Femur (tissue), 1 donor: ENCODE measurements around the gene GMDS.

ENCODE experiments used
- DNase-seq: peaks from one replicate; pipeline ENCODE4 v3.0.0-alpha.2; 2017

The GMDS gene

DNA sequence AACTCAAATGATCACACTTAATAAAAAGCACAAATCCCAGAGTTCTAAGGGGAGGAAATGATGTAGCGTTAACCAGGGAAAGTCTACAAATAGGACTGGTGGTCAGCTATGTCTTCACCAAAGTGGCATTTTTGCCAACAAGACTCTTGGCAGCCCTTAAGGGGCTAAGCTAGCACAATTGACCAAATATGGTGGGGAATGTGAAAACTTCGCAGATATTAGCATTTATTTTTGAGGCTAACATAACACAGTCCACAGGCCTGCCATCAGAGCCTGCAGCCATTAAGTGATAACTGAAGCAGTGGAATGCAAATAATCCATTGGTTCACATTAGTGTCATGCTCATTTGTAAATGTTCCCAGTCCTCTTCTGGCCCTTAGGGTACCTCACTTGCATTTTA is 361.1 kb downstream of the GMDS start:
- no peak for DNase-seq

DNA sequence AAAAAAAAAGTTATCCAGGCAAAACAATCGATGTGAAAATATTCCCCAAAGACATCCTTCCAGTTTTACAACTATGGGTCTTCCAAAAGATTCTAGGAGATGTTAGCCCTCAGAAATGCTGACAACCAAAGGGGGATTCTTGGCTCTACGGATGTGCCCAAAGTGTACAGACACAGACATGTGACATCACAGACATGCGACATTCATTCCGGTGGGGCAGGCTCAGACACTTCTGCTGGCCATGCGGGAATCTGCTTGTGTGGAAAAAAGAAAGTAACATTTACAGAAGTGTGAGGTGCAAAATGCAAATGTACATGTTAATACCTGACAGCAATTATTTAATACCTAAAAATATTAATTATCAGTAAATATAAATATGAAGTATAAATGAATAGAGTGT is 367.1 kb downstream of the GMDS start:
- DNase-seq: no peak

DNA sequence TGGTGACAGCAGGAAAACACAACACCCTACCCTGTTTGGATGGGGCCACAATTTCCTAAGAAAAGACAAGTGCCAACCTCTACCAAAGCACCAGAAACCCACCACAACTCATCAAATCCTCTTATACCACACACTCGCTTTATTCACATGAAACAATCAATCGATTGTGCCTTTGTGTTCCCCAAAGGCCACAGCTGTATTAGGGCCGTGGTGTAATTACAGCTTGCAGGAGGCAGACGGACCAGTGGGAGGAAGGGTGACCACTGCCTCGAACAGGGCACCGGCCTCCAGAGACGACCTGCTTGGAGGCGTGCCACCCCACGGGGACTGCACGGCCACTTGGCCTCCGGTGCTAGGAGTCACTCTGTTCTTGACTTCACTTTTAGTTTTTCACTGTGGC is 371.6 kb downstream of the GMDS start:
- no peak for DNase-seq

DNA sequence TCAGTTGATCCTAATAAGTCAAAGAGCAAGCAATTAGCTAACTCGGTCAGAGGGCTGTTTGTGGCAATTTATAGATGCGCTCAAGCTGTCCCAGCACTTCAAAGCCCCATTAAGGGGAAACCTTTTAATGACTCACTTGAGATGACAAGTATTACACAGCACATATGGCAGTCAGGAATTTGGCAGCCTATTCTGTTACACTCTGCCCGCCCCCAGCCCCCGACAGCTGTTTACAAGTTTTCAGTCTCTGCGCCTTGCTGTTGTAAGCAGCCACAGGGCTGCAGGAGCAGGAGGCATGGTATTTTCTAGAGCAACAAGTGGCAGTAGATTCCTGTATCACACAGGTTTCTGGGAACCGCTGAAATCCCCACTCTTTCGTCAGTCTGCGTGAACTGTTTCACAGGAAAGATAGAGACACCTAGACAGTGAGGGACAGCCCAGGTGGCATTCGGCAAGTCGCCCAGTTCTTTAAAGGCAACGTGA is 372.7 kb downstream of the GMDS start:
- peak; percentile 67 for DNase-seq

DNA sequence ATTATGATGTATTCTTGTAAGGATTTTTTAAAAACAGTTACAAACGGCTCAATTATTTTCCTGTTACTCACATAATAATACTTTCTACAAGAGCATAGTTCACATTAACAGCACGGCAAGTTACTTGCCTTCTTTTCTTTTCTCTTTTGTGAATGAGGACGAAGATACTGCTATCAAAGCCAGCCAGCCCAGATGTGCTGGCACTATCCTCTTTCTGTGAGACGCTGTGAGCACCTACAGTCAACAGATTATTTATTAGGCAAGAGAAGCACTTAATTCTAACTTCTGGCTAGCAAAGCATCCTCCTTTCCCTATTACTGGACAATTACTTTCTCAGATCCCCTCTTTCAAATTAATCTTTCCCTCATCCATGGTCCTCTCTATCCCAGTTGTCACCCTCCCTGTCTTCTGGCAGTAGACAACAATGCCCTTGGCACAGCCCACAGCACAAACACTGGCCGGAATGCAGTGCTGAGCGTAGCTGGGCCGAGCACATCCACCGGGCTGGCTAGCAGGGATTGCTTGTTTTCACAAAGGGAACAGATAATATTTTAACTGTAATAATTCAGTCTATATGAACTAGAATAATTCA is 373.6 kb downstream of the GMDS start:
- peak; percentile 48 for DNase-seq

DNA sequence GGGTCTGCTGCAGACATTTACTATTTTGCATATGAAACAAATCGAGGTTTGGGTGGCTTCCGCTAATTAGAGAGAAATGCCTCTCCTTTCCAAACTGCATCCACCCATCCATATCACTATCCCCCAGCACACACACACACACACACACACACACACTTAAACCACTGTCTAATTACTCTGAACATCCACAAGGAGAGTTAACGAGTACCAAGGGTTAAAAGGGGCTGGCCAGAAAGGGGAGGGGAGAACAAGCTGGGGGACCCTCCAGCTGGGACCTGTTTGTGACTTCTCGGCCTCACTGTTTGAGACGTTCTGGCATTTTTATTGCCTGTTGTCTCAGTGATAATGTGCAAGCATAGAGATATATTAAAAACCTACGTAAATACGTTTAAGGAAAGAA is 374.5 kb downstream of the GMDS start:
- DNase-seq: no peak

DNA sequence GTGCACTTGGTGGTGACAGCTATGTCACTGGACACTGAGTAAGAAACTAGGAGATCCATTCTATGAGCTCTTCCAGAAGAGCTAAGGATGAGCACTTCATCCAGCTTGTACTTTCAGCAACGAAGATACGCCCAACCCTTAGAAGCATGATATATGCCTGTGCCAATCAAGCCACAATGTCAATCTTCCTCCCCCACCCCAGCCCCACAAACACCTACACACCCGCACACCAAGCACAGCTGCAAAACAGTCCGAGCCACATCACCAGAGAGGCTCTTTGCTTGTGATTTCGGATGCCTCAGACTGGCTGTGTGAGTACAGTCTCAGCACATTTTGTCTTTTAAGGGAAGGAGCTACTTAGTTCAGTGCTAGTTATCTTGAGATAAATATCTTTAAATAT is 375.2 kb downstream of the GMDS start:
- DNase-seq: no peak

DNA sequence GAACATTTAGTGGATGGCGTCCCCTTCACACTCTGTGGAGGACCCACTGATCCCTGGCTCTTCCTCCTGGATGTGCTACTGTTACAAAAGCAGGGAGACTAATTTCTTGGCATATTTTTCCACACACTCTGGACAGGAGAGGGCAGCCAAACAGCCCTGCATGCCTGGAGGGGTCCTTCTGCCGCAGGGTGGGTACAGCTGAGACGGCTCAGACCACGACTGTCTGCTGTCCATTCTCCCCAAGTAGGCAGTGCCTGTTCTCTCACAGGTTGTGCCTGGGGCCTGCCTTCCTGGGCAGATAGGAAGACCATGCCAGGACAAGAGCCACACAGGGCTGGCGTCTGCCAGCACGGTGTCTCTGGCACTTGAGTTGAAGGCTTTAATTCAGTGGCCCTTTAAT is 375.6 kb downstream of the GMDS start:
- no peak for DNase-seq

DNA sequence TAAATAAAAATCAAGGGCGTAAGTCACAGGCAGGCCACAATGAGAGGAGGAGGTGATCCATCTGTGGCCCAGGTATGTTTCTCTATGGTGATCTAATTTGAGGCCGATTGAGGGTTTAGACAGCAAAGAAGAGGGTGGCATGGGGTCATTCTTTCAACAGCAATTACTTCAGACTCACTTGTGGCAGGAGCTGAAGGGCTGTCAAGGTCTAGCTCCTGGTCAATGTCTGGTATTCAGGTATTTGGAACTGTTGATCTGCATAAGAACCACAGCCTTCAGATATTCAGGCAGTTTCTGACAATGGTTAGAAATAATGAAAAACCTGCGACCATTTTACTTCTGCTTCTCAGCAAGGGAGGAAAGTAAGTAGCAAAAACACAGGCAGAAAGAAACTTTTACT is 376.1 kb downstream of the GMDS start:
- DNase-seq: no peak

DNA sequence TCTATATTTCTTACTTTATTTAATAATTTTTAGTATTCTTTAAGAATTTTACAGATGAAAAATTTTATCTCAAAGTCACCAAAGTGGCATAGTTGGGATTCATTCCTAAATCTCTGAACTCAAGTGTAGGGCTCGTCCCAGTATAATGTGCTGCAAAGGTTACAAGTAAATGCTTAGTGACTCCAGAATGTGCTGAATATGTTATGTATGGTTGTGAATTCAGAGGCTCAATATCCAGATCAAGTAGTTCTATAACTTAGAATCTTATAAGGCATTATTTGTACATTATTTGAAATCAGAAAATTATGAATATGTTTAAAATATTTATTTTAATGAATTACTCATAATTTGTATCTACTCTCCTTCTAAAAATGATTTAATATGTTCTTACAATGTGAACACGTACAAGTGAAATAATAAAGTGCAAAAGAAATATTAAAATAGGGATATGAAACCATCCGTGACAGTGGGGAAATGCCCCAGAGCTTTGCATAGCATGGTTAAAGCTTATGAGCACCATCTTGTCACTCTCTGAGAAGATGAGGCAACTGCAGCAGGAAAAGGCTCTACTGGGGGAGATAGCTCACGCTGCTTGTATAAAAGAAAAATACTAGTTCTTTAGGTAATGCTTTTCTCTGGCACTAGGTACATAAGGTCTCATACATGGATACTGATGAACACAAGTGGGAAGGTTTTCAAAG is 376.7 kb downstream of the GMDS start:
- DNase-seq: no peak

DNA sequence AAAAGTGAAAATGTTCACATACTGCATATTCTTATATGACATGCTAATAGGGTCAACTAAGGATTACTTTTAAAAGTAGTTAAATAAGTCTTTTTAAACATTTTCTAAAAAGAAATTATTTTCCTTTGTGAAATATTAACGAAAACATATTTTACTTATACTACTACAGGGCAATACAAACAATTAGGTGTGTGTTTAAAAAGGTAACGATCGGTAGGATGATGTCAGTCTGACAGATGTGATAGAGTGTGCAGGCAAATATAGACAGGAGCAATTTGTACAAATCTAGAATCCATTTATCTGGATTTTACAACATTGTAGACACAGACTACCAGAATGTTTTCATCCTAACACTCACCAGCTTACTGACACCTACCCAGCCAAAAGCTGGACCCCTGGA is 378.2 kb downstream of the GMDS start:
- no peak for DNase-seq

DNA sequence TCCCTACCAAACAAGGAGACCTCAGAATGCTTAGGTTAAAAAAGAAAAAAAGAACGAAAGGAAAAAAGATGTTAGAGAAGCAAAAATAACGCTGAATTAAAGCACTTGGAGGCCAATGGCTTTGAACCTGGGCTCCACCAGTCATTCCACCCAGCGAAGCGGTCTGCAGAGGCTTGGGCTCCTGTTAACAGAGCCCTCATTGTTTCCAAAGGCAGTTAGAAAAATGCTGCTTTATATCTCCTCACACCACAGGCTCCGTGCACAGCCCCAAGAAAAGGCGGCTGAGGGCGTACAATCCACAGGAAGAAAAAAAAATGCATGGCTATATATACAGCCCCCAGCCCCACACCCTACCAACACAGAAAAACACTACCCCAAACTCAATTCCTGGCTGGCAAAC is 379.8 kb downstream of the GMDS start:
- peak; percentile 49 for DNase-seq

DNA sequence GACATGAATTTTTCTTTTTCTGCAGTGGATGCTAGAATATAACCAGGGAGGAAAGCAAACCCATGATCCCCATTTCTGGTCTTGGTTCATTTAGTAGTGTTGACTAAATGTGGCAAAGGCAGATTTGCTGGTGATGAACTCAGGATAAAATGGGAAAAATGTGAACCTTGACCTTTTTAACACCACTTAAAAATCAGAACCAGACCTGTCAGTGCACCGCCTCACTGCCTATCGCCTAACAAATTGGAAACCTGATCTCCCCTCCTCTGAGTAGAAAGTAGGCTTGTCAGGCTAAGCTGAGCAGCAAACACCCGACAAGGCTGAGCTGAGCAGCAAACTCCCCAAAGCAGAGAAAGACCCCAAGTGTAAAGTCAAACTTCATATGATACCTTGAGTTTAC is 380.9 kb downstream of the GMDS start:
- DNase-seq: no peak

DNA sequence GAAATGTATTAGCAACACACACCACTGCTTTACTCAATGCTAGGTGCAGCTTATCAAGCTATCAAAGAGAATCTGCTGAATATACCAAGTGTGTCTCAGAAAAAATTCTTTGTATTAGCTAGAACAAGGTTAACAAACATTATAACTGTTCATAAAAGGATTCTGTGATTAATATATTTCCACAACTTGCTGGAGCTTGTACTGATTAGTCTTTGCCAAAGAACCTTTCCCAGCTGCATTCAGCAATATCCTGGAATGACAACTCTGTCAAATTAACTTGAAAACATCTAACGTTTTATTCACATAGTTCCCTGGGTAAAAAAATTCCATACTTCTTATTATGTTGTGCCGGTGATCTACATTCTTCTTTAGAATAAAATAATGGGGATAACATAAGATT is 383.0 kb downstream of the GMDS start:
- no peak for DNase-seq

DNA sequence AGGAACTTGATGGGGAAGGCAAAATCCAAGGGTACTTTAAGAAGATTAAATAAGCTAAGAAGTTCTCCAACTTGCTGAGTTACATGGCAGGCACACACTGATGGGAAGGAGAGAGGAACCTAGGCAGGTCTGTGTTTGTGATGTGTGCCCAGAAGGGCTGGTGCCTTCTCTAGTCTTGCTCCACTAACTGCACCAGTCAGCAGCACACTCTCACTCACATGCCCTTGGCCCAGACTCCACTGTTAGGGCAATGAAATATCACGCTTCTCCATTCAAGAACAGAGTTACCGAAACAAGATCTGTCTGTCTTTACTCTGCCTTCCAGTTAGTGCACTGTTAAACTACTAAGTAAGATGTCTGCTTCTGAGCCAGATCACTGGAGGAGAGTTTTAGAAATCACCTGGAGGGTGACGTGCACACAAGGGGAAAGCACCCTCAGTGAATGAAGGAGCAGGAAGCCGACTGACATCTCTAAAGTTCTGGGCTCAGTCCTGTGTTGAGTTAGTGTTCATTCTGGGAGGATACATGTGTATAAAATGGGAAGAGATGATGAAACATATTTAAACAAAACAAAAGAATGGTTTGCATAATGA is 384.6 kb downstream of the GMDS start:
- no peak for DNase-seq

DNA sequence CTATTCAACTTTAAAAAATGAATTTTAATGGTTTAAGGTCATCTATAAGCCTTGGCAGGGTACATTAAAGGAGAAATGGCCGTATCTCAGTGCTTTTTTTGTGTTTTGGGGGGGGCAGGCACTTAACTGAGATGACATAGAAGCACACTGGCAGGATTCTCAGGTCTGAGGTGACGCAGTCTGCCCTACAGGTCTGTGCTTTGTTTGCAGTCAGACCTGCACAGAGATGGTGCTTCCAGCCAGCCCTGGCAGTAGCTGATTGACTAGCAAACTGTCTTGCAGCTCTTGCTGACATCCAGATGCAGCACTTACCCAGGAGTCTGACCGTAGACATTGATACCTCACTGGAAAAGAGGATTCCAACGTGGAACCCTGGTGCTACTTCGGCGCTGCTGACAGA is 386.5 kb downstream of the GMDS start:
- no peak for DNase-seq

DNA sequence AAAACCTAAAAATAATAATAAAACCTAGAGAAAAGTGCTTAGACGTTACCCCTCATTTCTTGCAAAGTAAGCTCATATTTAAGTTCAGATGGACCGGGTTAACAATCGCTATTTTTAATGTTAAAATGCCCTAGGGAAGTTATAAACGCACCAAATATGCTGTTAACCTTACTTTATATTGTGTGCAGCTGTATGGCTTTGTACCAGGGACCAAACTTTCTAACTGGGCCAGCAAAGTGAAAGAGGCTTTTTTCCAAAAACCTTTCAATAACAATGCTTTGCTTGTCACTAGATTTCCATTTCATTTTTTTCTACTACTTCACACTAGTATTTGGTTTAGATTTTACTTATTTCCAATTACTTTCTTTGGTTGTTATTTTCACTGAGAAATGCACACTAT is 387.2 kb downstream of the GMDS start:
- peak; percentile 47 for DNase-seq

DNA sequence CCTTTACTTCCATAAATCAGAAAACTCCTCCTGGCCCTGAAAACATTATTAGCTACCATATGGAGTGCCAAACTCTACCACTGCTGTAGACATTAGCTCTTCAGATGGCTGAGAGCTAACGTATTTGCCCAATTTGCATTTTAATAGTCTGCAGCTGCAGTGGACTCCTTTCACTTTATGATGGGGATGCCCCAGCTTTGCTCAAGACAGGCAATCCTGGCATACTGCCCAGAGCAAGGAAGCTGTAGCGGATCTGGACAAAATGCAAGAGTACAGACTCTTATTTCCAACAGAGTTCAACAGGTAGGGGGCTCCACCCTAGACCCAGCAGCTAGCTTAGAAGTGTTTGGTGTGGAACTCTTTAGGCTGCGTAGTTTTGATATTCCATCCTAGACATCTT is 389.0 kb downstream of the GMDS start:
- DNase-seq: peak; percentile 43

DNA sequence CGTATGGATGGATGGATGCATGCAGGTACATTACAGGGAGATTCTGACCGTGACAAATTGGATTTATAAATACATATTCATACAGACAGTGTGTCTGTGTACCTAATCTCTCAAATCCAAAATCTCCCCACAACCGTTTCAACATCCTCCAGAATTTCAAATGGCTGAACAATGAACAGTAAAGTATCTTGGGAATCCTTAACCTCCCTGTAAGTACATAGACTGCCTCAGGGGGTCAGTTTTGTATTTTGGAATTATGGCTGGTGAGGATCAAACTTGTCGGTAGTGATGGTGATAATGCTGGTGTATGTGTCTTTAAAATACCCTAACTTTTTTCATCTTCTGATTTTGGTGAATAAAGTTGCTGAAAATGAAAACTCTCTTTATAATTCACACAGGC is 389.5 kb downstream of the GMDS start:
- DNase-seq: no peak

DNA sequence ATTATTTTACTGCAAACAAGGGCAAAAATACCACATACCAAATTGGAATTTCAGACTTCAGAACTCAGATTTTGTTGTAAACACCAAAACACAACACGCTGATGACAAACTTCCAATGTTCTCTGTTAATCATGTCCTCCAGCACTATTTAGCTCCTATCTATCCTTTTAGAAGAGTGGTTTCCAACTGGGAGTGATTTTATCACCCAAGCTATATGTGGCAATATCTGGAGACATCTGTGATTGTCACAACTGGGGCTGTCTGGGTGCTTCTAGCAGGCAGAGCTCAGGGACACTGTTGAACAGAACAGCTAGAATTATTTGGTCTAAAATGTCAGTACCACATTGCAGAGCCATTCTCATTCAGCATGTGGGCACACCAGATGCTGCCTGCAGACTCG is 391.1 kb downstream of the GMDS start:
- DNase-seq: no peak

DNA sequence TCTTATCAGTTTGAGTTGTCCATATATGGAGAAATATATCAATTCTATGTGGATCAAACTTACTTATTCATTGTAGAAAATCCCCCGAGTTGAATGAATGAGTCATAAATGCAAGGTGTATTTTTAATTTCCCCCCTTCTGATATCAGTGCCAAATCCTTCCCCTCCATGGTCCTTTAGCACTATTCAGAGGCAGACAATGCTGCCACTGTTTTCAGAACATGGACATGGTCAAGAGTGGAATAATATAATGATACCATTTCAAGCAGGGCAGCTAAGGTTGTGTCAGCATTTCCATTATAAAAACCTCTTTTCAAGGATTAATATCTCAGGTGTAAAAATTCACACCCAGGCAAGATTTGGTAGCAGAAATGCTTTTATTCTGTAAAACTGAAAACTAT is 391.6 kb downstream of the GMDS start:
- DNase-seq: no peak

DNA sequence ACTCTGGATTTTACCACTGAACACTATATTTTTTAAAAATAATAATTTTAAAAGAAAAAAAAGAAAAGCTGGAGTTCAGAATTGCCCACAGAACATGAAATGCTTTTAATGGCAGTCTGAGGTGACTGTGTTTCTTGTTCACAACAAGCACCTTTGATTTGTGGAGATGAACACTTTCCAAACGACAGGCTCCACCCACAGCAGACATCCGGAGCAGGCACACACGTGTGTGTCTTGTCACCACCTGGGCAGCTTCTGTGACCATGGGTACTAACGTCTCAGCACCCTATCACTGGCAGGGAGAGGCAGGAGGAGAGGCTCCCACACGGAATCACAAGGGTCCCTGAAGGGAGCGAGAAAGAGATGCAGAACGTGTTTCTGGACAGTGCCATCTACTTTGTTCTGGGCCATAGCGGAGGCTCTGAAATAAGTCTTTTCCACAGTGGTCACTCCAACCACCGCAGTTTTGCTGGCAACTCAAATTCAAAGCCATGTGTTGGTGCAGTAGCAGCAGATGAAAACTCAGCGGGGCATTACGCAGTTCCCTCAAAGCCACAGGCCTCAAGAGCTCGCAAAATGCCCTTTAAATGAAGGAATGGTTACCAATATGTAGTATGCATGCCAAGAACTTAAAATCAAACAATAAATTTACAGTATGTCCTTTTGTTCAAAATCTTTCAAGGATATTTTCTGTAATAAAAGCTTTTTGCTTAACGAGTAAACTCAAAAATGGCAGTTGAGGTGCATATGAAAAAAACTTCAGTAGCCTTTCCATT is 393.5 kb downstream of the GMDS start:
- DNase-seq: peak; percentile 35

DNA sequence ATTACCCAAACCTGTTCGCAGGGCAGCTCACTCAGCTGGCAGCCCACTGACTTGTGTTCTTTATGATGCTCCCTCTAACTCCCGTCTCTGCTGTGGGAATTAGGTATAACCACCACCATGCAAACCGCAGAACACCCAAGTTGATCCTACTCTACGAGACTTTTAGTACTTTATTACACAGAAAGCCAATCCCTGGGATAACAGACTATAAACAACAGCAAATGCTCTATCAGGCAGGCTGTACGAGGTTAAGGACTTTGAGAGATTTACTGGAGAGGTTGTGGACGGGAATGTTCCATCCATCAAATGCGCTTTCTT is 394.6 kb downstream of the GMDS start:
- no peak for DNase-seq
